Sigmoid colon (tissue), 7 donors: ENCODE data around the gene TACR1. TPM values are rescaled to one million over a fixed set of nuclear protein-coding genes. Genes with fewer than 3 reads are reported as not detected.
A peak's percentile ranks its signal among the peaks of the same experiment; 100 is the strongest.

Source experiments
- DNase-seq: peaks from one replicate; pipeline ENCODE4 v3.0.0-alpha.2; 2019
- H3K27ac ChIP-seq, 4 donors: fragments of 200-600 bp; sonication (generic); one replicate each; pipeline ENCODE4 v1.5.1; 2016 to 2019; ENCODE audit warnings: mild to moderate bottlenecking in 1 of 4
- H3K27me3 ChIP-seq, 3 donors: fragments of 200-600 bp; sonication (generic); one replicate each; pipeline ENCODE4 v1.5.1; 2019; ENCODE audit warnings: mild to moderate bottlenecking in 1 of 3
- H3K36me3 ChIP-seq, 4 donors: fragments of 200-600 bp; sonication (generic); one replicate each; pipeline ENCODE4 v1.5.1; 2016 to 2019
- H3K4me1 ChIP-seq, 4 donors: fragments of 200-600 bp; sonication (generic); one replicate each; pipeline ENCODE4 v1.5.1; 2017 to 2019
- H3K4me3 ChIP-seq, 4 donors: fragments of 200-600 bp; sonication (generic); one replicate each; pipeline ENCODE4 v1.5.1; 2017 to 2019; ENCODE audit warnings: mild to moderate bottlenecking in 2 of 4, moderate library complexity in 1 of 4
- H3K9me3 ChIP-seq, 4 donors: fragments of 200-600 bp in 3 of 4; sonication (generic) in 3 of 4; one replicate each; pipeline versions ENCODE4 v1.5.1 to v1.6.1; 2013 to 2019
- CTCF ChIP-seq, 4 experiments: fragments of 450-650 bp in 3 of 4; fragments of 200-600 bp in 1 of 4; IDR thresholded peaks; one replicate each; pipeline ENCODE4 v1.5.1; 2016 to 2019; ENCODE audit warnings: antibody characterized with exemption in 4 of 4, mild to moderate bottlenecking in 3 of 4, moderate library complexity in 2 of 4
- EP300 ChIP-seq, 4 donors: sonication (generic); formaldehyde crosslinking; IDR thresholded peaks; one replicate each; pipeline ENCODE4 v1.6.1; 2017; ENCODE audit warnings: antibody characterized with exemption in 4 of 4
- POLR2A ChIP-seq, 2 donors: fragments of 450-650 bp; IDR thresholded peaks; one replicate each; pipeline ENCODE4 v1.6.1; 2016; ENCODE audit warnings: antibody characterized with exemption in 2 of 2, mild to moderate bottlenecking in 2 of 2, moderate library complexity in 2 of 2
- POLR2AphosphoS5 ChIP-seq, 4 donors: sonication (generic); formaldehyde crosslinking; IDR thresholded peaks; one replicate each; pipeline ENCODE4 v1.6.1; 2017; ENCODE audit warnings: antibody characterized with exemption in 4 of 4
- WGBS, 2 donors: extraction: QIAGEN DNeasy Blood & Tissue Kit; methylation state at CpG; one replicate each; pipeline ENCODE4 v1.1.7; 2013; 5-methylcytosine and 5-hydroxymethylcytosine counted together
- intact Hi-C: fragments of 100-400 bp; cut with DNase I; formaldehyde crosslinking; loops from one replicate; pipeline ENCODE4 v1.15.1; 2023
- polyA plus RNA-seq, 3 donors: library from polyadenylated mRNA; stranded (reverse); fragments of 200-250 nt; gene quantifications; one replicate each; pipeline ENCODE4 v1.2.3, GENCODE V29; 2013
- total RNA-seq, 4 donors: library from RNA; depleted of rRNA; stranded (reverse); fragments of >200 nt; gene quantifications; one replicate each; pipeline ENCODE4 v1.1.0, GENCODE V29; 2016
- donor health status: healthy with polysubstance abuse.
- donor health status: Bipolar disorder and iron deficiency.
- donor health status: healthy.

Gene TACR1
- total and polyA plus RNA-seq, 7 donors = 0.22 to 2.5 (median 0.99) TPM; not detected in 2

- H3K27me3 ChIP-seq = no peaks in the 10 kb centered on the region
- intact Hi-C loops = no loop called here
- no peak overlapping the region for H3K27ac ChIP-seq
- no peaks in the 10 kb centered on the region for H3K36me3 ChIP-seq
- H3K4me3 ChIP-seq = no peak overlapping the region
- no peak for DNase-seq
- no peaks in the 10 kb centered on the region for H3K9me3 ChIP-seq
- no peaks in the 10 kb centered on the region for H3K4me1 ChIP-seq
- no peak for TF ChIP-seq EP300 (IDR thresholded peaks at IDR 0.05)
- no peak for TF ChIP-seq POLR2A (IDR thresholded peaks at IDR 0.05)
- TF ChIP-seq CTCF (IDR thresholded peaks at IDR 0.05) = no peak
- TF ChIP-seq POLR2AphosphoS5 (IDR thresholded peaks at IDR 0.05) = no peak
- 91 to 92% methylated on average over 4 of the region's 4 CpGs for WGBS, 2 donors
Observed at GRCh38 chr2:75077909-75078308, 121.4 kb downstream of the TACR1 start.

GRCh38 chr2:75076088-75076487 lies 123.2 kb downstream of the TACR1 start:
- Histone ChIP-seq H3K4me3 (no peak overlapping the region), H3K27me3 (no peaks in the 10 kb centered on the region), H3K36me3 (no peaks in the 10 kb centered on the region), H3K4me1 (peaks cover 0 to 15% (median 11%) of the 10 kb centered on the region in 4 donors), H3K27ac (no peak overlapping the region), H3K9me3 (no peaks in the 10 kb centered on the region)
- WGBS, 2 donors = 85 to 88% methylated on average over 2 of the region's 2 CpGs
- intact Hi-C loops = no loop called here
- no peak for DNase-seq
- no peak for TF ChIP-seq CTCF (IDR thresholded peaks at IDR 0.05)
- no peak for TF ChIP-seq POLR2A (IDR thresholded peaks at IDR 0.05)
- TF ChIP-seq POLR2AphosphoS5 (IDR thresholded peaks at IDR 0.05) = no peak
- no peak for TF ChIP-seq EP300 (IDR thresholded peaks at IDR 0.05)

- intact Hi-C loops = no loop called here
- TF ChIP-seq POLR2A (IDR thresholded peaks at IDR 0.05) (no peak), EP300 (IDR thresholded peaks at IDR 0.05) (no peak), CTCF (IDR thresholded peaks at IDR 0.05) (no peak), POLR2AphosphoS5 (IDR thresholded peaks at IDR 0.05) (no peak)
- H3K27ac ChIP-seq = no peak overlapping the region
- H3K4me3 ChIP-seq = no peak overlapping the region
- H3K27me3 ChIP-seq = no peaks in the 10 kb centered on the region
- no peaks in the 10 kb centered on the region for H3K36me3 ChIP-seq
- no peak for DNase-seq
- WGBS, 2 donors = 92 to 94% methylated on average over 1 of the region's 1 CpG
- peaks cover 0 to 17% (median 12%) of the 10 kb centered on the region in 4 donors for H3K4me1 ChIP-seq
- no peaks in the 10 kb centered on the region for H3K9me3 ChIP-seq
Observed at GRCh38 chr2:75074708-75075107, 124.6 kb downstream of the TACR1 start.

- no peaks in the 10 kb centered on the region for H3K9me3 ChIP-seq
- peaks cover 0 to 17% (median 12%) of the 10 kb centered on the region in 4 donors for H3K4me1 ChIP-seq
- intact Hi-C loops = no loop called here
- H3K36me3 ChIP-seq = no peaks in the 10 kb centered on the region
- 83 to 87% methylated on average over 1 of the region's 1 CpG for WGBS, 2 donors
- H3K27me3 ChIP-seq = no peaks in the 10 kb centered on the region
- TF ChIP-seq CTCF (IDR thresholded peaks at IDR 0.05) (no peak), POLR2AphosphoS5 (IDR thresholded peaks at IDR 0.05) (no peak), POLR2A (IDR thresholded peaks at IDR 0.05) (no peak), EP300 (IDR thresholded peaks at IDR 0.05) (no peak)
- H3K27ac ChIP-seq = no peak overlapping the region
- no peak for DNase-seq
- no peak overlapping the region for H3K4me3 ChIP-seq
Observed at GRCh38 chr2:75074228-75074627, 125.1 kb downstream of the TACR1 start.

GRCh38 chr2:75071766-75072165 lies 127.6 kb downstream of the TACR1 start:
- Histone ChIP-seq H3K4me3 (no peak overlapping the region), H3K27ac (peak overlapping the region in 3 of 4 donors; percentile 15 to 50 (median 21)), H3K27me3 (no peaks in the 10 kb centered on the region), H3K4me1 (peaks cover 0 to 17% (median 12%) of the 10 kb centered on the region in 4 donors), H3K9me3 (no peaks in the 10 kb centered on the region), H3K36me3 (no peaks in the 10 kb centered on the region)
- 83 to 85% methylated on average over 5 of the region's 5 CpGs for WGBS, 2 donors
- intact Hi-C loops = no loop called here
- no peak for DNase-seq
- TF ChIP-seq POLR2AphosphoS5 (IDR thresholded peaks at IDR 0.05) = peak; percentile 31 to 85 (median 70)
- peak in 2 of 4 donors; percentile 62 to 64 for TF ChIP-seq EP300 (IDR thresholded peaks at IDR 0.05)
- TF ChIP-seq CTCF (IDR thresholded peaks at IDR 0.05) = no peak
- TF ChIP-seq POLR2A (IDR thresholded peaks at IDR 0.05) = no peak
